HG02642 (cell line): Measurements from ENCODE around the gene MAPK8IP3.

ENCODE experiments used
- ATAC-seq: cut with Tn5 transposase; IDR thresholded peaks from one replicate; pipeline ENCODE4 v1.9.1; 2021; ENCODE audit warnings: mild to moderate bottlenecking; ENCODE audit not compliant: unreplicated experiment, poor library complexity

Gene MAPK8IP3

DNA sequence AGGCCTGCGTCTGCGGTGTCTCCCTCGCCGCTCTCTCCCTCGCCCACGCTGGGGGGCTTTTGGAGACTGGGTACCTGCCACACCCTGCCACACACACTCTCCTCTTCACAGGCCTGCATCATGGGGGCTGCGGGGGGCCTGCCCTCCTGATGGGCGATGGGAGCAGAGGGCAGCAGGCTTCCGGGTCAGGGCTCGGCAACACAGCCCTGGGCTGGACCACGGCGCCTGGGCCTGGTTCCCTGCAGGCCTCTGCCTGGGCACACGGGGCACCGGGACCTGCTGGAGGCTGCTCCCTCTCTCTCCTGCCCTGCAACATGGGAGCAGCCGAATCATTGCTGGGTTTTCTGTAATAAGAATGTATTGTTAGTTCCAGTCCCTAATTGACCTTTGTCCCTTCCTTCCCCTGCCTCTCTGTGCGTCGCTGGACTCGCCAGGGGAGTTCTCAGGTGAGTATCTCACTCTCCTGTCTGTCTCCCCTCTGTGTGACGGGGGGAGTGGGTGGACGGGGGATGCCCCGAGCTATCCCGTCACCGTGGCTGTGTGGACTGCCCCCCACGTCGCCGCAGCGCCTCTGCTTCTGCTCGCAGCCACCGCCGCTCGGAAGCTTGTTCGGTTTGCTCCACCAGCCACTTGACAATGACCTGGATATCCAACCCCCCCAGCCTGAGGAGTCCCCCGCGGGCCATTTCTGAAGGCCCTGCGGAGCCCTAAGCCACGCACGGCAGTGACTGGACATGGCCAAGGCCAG, 51.9 kb downstream of the MAPK8IP3 start:
- ATAC-seq = no peak

- no peak for ATAC-seq
Measured at GRCh38 chr16:1758923-1759322, 52.9 kb downstream of the MAPK8IP3 start.

DNA sequence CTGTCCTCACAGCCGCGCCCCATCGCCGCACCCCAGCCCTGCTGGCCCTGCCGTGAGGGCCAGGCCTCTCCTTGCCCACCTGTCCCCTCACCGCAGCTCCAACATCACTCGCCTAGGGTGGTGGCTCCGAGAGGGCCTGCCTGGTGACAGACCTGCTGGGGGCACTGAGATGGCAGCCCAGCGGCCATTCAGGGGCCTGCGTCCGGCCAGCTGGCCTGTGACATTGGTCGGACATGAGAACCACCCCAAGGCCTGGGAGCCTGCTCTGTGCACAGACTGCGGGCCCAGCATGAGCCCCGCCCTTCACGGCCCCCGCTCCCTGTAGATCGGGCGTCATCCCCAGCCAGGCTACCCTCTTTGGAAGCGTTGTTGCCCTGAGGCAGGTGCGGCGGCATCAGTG, 53.5 kb downstream of the MAPK8IP3 start:
- no peak for ATAC-seq

DNA sequence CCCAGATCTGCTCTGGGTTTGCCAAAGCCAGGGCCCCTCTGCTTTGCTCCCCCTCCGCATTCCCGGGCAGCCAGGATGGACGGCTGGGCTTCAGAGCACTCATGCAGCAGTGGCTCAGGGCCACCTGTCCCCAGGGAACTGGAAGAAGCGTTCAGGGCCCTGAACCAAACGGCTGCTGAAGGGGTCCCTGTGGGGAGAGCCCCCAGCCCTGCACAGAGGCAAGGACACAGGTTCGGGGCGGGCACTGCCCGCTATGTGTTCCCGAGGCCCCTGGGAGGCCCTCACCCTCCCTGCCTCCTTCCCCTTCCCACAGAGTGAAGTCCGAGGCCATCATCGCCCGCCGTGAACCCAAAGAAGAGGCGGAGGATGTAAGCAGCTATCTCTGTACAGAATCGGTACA, 54.9 kb downstream of the MAPK8IP3 start:
- no peak for ATAC-seq

DNA sequence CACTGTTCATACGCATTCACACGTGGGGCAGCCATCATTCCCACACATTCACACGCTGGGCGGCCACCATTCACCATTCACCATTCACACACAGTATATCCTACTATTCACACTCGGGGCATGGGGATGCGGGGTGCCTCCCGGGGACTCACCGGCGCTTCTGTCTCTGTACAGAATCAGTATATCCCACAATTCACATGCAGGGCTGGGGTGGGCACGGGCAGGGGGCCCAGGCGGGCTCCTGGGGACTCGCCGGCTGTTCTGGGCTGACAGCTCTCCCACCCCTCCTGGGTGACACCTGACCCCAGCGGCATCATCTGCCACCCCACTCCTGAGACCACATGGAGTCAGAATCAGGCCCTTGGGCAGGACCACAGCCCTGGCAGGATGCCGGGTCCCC, 55.8 kb downstream of the MAPK8IP3 start:
- ATAC-seq = no peak

DNA sequence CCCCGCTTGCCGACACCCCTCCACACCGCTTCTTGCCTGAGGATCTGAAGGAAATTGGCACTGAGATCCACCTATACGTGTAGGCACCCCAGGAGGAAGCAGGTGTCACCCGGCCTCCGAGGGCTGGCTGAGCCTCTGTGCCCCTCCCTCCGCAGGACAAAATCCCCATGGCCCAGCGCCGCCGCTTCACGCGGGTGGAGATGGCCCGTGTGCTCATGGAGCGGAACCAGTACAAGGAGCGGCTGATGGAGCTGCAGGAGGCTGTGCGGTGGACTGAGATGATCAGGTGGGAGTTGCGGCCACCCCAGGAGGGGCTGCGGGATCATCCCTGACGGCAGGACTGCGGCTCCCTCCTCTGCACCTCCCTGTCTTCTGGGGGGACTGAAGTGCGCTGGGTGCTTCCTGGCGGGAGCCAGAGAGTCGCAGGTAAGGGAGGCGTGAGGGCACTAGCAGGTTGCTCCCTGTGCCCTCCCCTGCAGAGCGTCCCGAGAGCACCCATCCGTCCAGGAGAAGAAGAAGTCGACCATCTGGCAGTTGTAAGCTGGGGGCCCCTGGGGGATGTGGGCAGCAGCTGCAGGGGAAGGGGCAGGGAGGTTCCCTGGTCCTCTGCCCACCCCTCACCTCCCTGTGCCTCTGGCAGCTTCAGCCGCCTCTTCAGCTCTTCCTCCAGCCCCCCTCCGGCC, 56.3 kb downstream of the MAPK8IP3 start:
- no peak for ATAC-seq

GRCh38 chr16:1762879-1763520, 57.0 kb downstream of the MAPK8IP3 start:
- ATAC-seq = no peak

- ATAC-seq = no peak
Measured at GRCh38 chr16:1763521-1764511, 57.8 kb downstream of the MAPK8IP3 start.

DNA sequence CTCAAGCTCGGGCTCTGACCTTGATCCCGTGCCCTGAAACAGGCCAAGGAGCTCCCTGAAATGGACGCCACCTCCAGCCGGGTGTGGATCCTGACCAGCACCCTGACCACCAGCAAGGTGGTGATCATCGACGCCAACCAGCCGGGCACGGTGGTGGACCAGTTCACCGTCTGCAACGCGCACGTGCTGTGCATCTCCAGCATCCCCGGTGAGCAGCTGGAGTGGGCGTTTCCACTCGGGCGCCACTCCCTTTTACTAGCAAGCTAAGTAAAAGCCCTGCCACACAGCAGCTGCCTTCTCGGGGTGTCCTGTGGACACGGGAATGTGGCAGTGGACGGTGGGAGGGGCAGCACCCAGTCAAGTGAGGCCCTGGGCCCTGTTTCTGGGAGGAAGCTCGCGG, 59.0 kb downstream of the MAPK8IP3 start:
- ATAC-seq = no peak

GRCh38 chr16:1765826-1766225, 59.8 kb downstream of the MAPK8IP3 start:
- ATAC-seq = no peak

DNA sequence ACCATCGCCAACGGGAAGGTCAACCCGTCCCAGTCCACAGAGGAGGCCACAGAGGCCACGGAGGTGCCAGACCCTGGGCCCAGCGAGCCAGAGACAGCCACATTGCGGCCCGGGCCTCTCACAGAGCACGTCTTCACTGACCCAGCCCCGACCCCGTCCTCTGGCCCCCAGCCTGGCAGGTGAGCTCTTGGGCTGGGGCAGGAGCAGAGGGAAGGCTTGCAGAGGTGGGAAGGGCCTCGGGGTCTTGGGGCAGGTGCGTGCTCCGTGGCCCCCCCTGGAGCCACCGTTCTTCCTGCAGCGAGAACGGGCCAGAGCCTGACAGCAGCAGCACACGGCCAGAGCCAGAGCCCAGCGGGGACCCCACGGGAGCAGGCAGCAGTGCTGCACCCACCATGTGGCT, 60.2 kb downstream of the MAPK8IP3 start:
- ATAC-seq = no peak

- ATAC-seq = no peak
Measured at GRCh38 chr16:1766701-1767100, 60.7 kb downstream of the MAPK8IP3 start.

- no peak for ATAC-seq
Measured at GRCh38 chr16:1767116-1767994, 61.4 kb downstream of the MAPK8IP3 start.

GRCh38 chr16:1768061-1768766, 62.2 kb downstream of the MAPK8IP3 start:
- ATAC-seq = no peak

DNA sequence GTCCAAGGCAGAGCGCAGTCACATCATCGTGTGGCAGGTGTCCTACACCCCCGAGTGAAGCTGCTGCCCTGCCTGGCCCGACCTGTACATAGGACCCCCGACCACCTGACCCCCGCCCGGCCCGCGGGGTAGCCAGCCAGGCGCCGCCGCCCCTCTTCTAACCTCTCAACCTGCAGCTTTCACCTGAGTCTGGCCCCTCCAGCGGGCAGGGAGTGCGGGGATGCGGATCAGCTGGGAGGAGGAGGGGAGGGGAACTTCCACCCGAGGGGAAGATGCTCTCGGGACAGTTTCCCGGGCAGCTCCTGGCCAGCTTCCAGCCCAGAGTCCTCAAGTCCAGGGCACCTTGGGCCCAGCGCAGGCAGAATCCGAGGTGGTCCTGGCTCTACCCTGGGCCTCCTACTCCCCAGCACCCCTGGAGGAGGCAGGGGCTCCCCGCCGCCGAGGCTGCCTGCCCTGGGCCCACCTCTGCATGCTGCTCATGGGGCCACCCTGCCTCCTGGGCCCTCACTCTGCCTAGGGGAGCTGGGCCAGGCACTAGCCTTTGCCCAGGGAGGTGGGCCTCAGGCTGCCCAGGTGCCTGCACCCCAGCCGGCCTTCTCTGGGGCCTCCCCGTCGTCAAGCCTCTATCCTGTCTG, 62.9 kb downstream of the MAPK8IP3 start:
- no peak for ATAC-seq

DNA sequence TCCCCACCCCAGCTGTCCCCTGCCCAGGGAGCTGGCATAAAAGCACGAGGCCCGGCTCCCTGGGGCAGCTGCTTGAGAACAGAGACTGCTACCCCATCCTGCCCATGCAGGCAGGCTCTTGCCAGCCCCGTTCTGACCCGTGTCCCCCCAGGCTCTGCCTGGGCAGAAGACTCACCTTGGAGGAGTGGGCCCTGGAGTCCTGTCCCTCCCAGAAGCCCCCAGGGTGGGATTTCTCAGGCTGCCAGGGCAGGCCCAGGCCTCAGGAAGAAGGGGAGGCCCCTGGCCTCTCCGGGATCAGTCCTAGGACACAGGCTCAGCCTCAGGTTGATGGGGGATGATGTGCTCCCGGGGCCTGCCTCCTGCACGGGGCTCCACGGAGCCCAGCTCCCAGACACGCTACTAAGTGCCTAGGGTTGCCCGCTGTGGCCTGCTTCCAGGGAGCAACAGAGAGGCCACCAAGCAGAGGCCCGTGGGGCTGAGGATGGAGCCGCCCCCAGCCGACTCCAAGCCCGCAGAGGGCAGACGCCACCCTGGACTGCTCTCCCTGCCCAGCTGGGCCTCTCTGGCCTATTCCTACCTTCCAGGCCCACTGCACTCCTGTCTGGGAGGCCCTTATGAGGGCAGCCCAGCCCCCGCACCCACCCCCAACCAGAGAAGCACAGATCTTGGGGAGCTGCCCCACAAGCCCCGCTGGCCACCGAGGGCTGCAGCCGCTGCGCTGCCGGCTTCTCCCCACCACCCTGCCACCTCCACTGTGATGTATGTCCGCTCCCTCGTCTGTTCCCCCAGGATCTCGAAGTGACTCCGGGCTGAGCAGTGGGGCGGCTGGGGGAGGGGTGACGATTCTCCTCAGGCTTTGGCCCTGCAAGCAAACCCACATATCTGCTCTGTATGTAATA, 63.7 kb downstream of the MAPK8IP3 start:
- ATAC-seq = no peak
